Caco-2 (cell line): Measurements from ENCODE around the gene ZNF816. TPM values are rescaled to one million over a fixed set of nuclear protein-coding genes. Genes with fewer than 3 reads are reported as not detected.

Experiments used
- BruUV-seq: library from RNA; stranded (reverse); fragments of 400-500 nt; replicated peaks from 2 replicates; lab custom pipeline; 2021; lab: Mats Ljungman, UMichigan
- CTCF ChIA-PET: fragments of 300-600 bp; sonication (Branson Sonifier 250); formaldehyde crosslinking; loops from one replicate; lab custom pipeline; 2022; ENCODE audit warnings: antibody characterized with exemption; lab: Charles Lee
- POLR2A ChIA-PET: fragments of 300-600 bp; sonication (Branson Sonifier 250); formaldehyde crosslinking; loops from one replicate; lab custom pipeline; 2022; ENCODE audit warnings: antibody characterized with exemption; lab: Charles Lee
- DNase-seq, 2 experiments: peaks; one replicate each; pipeline versions ENCODE4 v3.0.0 to v3.0.0-alpha.2; 2020 to 2022
- H3K27me3 ChIP-seq: replicated peaks from 2 replicates; pipeline ENCODE4 v1.6.0; 2011; ENCODE audit warnings: low read length; ENCODE audit not compliant: control insufficient read depth, insufficient read depth
- H3K36me3 ChIP-seq: 2 replicates; pipeline ENCODE4 v1.5.1; 2011; ENCODE audit warnings: low read length; ENCODE audit not compliant: control insufficient read depth, insufficient read depth
- H3K4me1 ChIP-seq: fragments of 250-450 bp; sonication (Bioruptor Pico); 2 replicates; pipeline ENCODE4 v1.5.1; 2020; ENCODE audit warnings: mild to moderate bottlenecking
- H3K4me3 ChIP-seq: 2 replicates; pipeline ENCODE4 v1.5.1; 2011; ENCODE audit warnings: low read depth, mild to moderate bottlenecking, control low read depth, low read length
- H3K9me3 ChIP-seq: fragments of 250-450 bp; sonication (Bioruptor Pico); 2 replicates; pipeline ENCODE4 v1.5.1; 2020; ENCODE audit warnings: mild to moderate bottlenecking, moderate library complexity
- H3K27ac Mint-ChIP-seq: one replicate; pipeline ENCODE4 v1.8.0; 2022; ENCODE audit warnings: mixed read lengths; ENCODE audit not compliant: unreplicated experiment
- H3K27me3 Mint-ChIP-seq: one replicate; pipeline ENCODE4 v1.8.0; 2022; ENCODE audit warnings: mixed read lengths; ENCODE audit not compliant: insufficient read depth, unreplicated experiment
- H3K36me3 Mint-ChIP-seq: one replicate; pipeline ENCODE4 v1.8.0; 2022; ENCODE audit warnings: mild to moderate bottlenecking, mixed read lengths; ENCODE audit not compliant: insufficient read depth, unreplicated experiment
- H3K4me1 Mint-ChIP-seq: one replicate; pipeline ENCODE4 v1.8.0; 2022; ENCODE audit warnings: low read depth, mixed read lengths; ENCODE audit not compliant: unreplicated experiment
- H3K4me3 Mint-ChIP-seq: one replicate; pipeline ENCODE4 v1.8.0; 2022; ENCODE audit warnings: mild to moderate bottlenecking, moderate library complexity, mixed read lengths; ENCODE audit not compliant: unreplicated experiment
- H3K9me3 Mint-ChIP-seq: one replicate; pipeline ENCODE4 v1.8.0; 2022; ENCODE audit warnings: mixed read lengths; ENCODE audit not compliant: unreplicated experiment
- intact Hi-C: fragments of 100-400 bp; cut with micrococcal nuclease; formaldehyde crosslinking; loops from one replicate; pipeline ENCODE4 v1.10.0; 2022; ENCODE audit not compliant: unreplicated experiment
- total RNA-seq: library from RNA; stranded (reverse); gene quantifications from 2 replicates; pipeline ENCODE4 v1.2.3, GENCODE V29; 2022
- TF ChIP-seq, protein P1 (sequence below), 2 experiments: fragments of 200-600 bp in 1 of 2; IDR thresholded peaks; 1 replicate in 1 of 2; 2 replicates in 1 of 2; pipeline versions ENCODE4 v1.5.1 to v1.8.0; 2011 to 2022; ENCODE audit warnings: antibody characterized with exemption in 1 of 2, control low read depth in 1 of 2, inconsistent platforms in 1 of 2, low read depth in 1 of 2, low read length in 1 of 2, mild to moderate bottlenecking in 1 of 2, moderate library complexity in 1 of 2; ENCODE audit not compliant: insufficient read depth in 1 of 2, severe bottlenecking in 1 of 2, unreplicated experiment in 1 of 2

The ZNF816 gene
- total RNA-seq, 1 experiment from 2014 or later, result 11.5 TPM

DNA sequence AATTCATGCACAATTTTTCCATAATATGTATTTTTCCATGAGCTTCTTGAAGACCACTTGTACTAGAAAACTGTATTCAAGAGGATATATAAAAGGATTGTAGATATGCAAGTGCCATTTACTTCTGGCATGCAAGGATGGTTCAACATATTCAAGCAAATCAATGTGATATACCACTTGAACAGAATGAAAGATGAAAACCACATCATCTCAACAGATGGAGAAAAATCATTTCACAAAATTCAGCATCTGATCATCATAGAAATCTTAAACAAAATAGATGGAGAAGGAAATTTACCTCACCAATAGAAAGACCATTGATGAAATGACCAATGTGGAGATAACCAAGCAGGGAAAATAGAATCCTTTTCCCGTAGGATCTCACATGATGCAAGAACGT lies 5.1 kb upstream of the ZNF816 start:
- H3K36me3 ChIP-seq, result no peaks in the 10 kb centered on the region
- Mint-ChIP-seq H3K27ac (no peak overlapping the region), H3K27me3 (no peaks in the 10 kb centered on the region), H3K9me3 (peaks cover 31% of the 10 kb centered on the region), H3K4me3 (no peak overlapping the region), H3K36me3 (peaks cover 5% of the 10 kb centered on the region), H3K4me1 (no peaks in the 10 kb centered on the region)
- ChIA-PET CTCF (no interaction called here), POLR2A (no interaction called here)
- no peaks in the 10 kb centered on the region for H3K27me3 ChIP-seq
- TF ChIP-seq, protein P1, sequence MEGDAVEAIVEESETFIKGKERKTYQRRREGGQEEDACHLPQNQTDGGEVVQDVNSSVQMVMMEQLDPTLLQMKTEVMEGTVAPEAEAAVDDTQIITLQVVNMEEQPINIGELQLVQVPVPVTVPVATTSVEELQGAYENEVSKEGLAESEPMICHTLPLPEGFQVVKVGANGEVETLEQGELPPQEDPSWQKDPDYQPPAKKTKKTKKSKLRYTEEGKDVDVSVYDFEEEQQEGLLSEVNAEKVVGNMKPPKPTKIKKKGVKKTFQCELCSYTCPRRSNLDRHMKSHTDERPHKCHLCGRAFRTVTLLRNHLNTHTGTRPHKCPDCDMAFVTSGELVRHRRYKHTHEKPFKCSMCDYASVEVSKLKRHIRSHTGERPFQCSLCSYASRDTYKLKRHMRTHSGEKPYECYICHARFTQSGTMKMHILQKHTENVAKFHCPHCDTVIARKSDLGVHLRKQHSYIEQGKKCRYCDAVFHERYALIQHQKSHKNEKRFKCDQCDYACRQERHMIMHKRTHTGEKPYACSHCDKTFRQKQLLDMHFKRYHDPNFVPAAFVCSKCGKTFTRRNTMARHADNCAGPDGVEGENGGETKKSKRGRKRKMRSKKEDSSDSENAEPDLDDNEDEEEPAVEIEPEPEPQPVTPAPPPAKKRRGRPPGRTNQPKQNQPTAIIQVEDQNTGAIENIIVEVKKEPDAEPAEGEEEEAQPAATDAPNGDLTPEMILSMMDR (IDR thresholded peaks at IDR 0.05; ENCODE audit: insufficient read depth in 1 of 2, low read depth in 1 of 2, low read length in 1 of 2, severe bottlenecking in 1 of 2, unreplicated experiment in 1 of 2), result no peak
- no TSS peak for BruUV-seq
- DNase-seq, result no peak
- H3K9me3 ChIP-seq, result peaks cover 18% of the 10 kb centered on the region
- no peak overlapping the region for H3K4me3 ChIP-seq
- intact Hi-C loops, result no loop called here
- H3K4me1 ChIP-seq, result no peaks in the 10 kb centered on the region

- ChIA-PET POLR2A (interaction anchor here (0.5 to 0.9 kb wide), 3 partner anchors 139 to 824 kb away, joined by 3 to 5 read pairs (median 5); no protein-coding TSS in a partner anchor), CTCF (no interaction called here)
- no peaks in the 10 kb centered on the region for H3K27me3 Mint-ChIP-seq
These were observed 552 bp upstream of the ZNF816 start for GRCh38 chr19:52963247-52963618.

DNA sequence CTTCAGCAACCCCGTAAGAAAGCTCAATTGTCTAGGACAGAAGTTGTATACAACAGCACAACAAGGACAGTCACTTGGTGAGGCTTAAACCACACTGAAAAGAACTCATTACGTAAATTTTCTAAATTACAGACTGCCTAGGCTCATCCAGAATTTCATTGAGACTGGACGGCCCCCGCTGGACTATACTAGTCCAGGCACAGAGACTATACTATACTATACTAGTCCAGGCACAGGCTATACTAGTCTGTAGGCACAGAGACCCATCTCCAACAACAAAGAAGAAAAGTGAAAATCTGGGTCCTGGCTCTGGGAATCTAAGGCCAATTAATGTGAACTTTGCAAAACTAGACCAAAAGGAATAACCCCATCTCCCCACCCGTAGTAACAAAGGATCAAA lies 700 bp downstream of the ZNF816 start:
- Histone ChIP-seq H3K36me3 (peaks cover 8% of the 10 kb centered on the region), H3K27me3 (no peaks in the 10 kb centered on the region), H3K4me1 (peaks cover 5% of the 10 kb centered on the region), H3K9me3 (peaks cover 42% of the 10 kb centered on the region), H3K4me3 (peak overlapping the region; percentile 81)
- H3K36me3 Mint-ChIP-seq, result peaks cover 33% of the 10 kb centered on the region
- peak overlapping the region; percentile 91 for H3K4me3 Mint-ChIP-seq
- no peak for DNase-seq
- ChIA-PET POLR2A (interaction anchor here (0.6 kb wide), 1 partner anchor 13 kb away, joined by 5 read pairs; no protein-coding TSS in a partner anchor), CTCF (interaction anchor here (0.7 kb wide), 1 partner anchor 435 kb away, joined by 4 read pairs; no protein-coding TSS in a partner anchor)
- BruUV-seq, result no TSS peak
- H3K4me1 Mint-ChIP-seq, result no peaks in the 10 kb centered on the region
- peak overlapping the region; percentile 83 for H3K27ac Mint-ChIP-seq
- TF ChIP-seq, protein P1 (IDR thresholded peaks at IDR 0.05; ENCODE audit: insufficient read depth in 1 of 2, low read depth in 1 of 2, low read length in 1 of 2, severe bottlenecking in 1 of 2, unreplicated experiment in 1 of 2), result no peak
- intact Hi-C loops, result loop anchor here (2.0 kb wide), 1 partner anchor 19 kb away; no protein-coding TSS in a partner anchor
- H3K27me3 Mint-ChIP-seq, result no peaks in the 10 kb centered on the region
- H3K9me3 Mint-ChIP-seq, result peaks cover 18% of the 10 kb centered on the region

More at GRCh38 chr19:52963247-52963618, 552 bp upstream of the ZNF816 start:
- intact Hi-C loops, result loop anchor here (2.0 kb wide), 1 partner anchor 20 kb away; no protein-coding TSS in a partner anchor
- Mint-ChIP-seq H3K4me1 (no peaks in the 10 kb centered on the region), H3K9me3 (peaks cover 18% of the 10 kb centered on the region), H3K36me3 (peaks cover 23% of the 10 kb centered on the region), H3K4me3 (peak overlapping the region; percentile 91), H3K27ac (peak overlapping the region; percentile 83)
- peaks cover 5% of the 10 kb centered on the region for H3K4me1 ChIP-seq
- no TSS peak for BruUV-seq
- no peaks in the 10 kb centered on the region for H3K27me3 ChIP-seq
- TF ChIP-seq, protein P1 (IDR thresholded peaks at IDR 0.05; ENCODE audit: insufficient read depth in 1 of 2, low read depth in 1 of 2, low read length in 1 of 2, severe bottlenecking in 1 of 2, unreplicated experiment in 1 of 2), result no peak
- DNase-seq, result peak in 1 of 2 experiments; percentile 14
- peaks cover 35% of the 10 kb centered on the region for H3K9me3 ChIP-seq
- peak overlapping the region; percentile 81 for H3K4me3 ChIP-seq
- H3K36me3 ChIP-seq, result peaks cover 5% of the 10 kb centered on the region
